ENCODE measurements around the gene RNF41. TPM values are rescaled to one million over a fixed set of nuclear protein-coding genes. Genes with fewer than 3 reads are reported as not detected.
A peak's percentile ranks its signal among the peaks of the same experiment; 100 is the strongest.
"Not testable (repeated sequence)": the region's sequence is repeated elsewhere in the genome, so short reads cannot be mapped to it uniquely, and the experiment has no call there.

Gene RNF41
- total RNA-seq, 1 donor, result 131 TPM

DNA sequence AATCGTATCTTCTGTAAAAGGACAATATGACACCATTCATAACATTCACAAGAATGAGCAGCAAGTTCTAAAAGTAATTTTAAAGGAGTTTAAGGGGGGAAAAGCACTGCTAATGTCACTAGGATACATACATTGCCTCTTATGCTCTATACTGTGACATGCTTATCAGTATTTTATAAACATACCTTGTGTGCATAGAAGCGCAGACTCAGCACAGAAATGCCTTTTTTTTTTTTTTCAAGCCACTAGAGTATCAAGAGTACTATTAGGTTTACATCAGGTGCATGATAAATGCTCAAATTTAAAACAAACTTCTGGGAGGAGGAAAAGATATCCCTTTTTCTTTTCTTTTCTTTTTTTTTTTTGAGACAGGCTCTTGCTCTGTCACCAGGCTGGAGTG, 18.9 kb downstream of the RNF41 start:
- DNase-seq (ENCODE audit: low read depth), result no peak
- no peak overlapping the region for H3K4me3 ChIP-seq (ENCODE audit: low read depth, low read length)
- no peak for TF ChIP-seq CTCF (IDR thresholded peaks at IDR 0.05; ENCODE audit: insufficient read depth, low read depth, low read length)

DNA sequence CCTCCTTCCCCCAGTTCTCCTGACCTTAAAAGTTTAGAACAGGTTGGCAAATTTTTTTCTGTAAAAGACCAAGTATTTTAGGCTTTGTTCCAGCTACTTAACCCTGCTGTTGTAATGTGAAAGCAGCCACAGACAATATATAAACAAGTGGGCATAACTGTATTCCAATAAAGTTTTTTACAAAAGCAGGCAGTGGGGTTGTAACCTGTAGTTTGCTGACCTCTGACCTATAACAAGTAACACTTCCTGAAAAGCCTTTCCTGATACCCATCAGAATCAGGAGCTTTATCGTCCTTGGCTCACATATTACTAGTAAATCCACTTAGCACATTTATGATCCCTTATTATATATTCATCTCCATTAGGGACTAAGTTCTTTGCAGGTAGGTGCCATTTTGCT, 19.4 kb downstream of the RNF41 start:
- no peak for TF ChIP-seq CTCF (IDR thresholded peaks at IDR 0.05; ENCODE audit: insufficient read depth, low read depth, low read length)

DNA sequence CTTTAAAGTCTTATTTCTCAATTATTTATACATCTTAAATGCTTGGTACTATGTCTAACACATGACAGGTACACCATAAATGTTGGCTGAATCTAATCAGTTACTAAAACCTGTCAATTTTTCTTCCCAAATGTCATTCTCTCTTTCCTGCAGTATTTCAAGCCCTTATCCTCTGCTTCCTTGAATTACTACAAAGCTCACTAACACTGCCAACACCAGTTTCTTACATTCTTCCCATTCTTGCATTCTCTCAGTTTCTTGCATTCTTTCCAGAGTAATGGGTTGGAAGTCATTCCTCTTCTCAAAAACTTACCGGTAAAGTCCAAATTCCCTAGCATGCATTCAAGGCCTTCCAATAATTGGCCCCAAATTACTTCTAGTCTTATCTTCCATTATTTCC, 22.9 kb downstream of the RNF41 start:
- DNase-seq (ENCODE audit: low read depth), result no peak
- H3K4me3 ChIP-seq (ENCODE audit: low read depth, low read length), result no peak overlapping the region
- TF ChIP-seq CTCF (IDR thresholded peaks at IDR 0.05; ENCODE audit: insufficient read depth, low read depth, low read length), result no peak

More for the DNA sequence above, 19.4 kb downstream of the RNF41 start:
- DNase-seq (ENCODE audit: low read depth), result peak; percentile 31
- H3K4me3 ChIP-seq (ENCODE audit: low read depth, low read length), result no peak overlapping the region

DNA sequence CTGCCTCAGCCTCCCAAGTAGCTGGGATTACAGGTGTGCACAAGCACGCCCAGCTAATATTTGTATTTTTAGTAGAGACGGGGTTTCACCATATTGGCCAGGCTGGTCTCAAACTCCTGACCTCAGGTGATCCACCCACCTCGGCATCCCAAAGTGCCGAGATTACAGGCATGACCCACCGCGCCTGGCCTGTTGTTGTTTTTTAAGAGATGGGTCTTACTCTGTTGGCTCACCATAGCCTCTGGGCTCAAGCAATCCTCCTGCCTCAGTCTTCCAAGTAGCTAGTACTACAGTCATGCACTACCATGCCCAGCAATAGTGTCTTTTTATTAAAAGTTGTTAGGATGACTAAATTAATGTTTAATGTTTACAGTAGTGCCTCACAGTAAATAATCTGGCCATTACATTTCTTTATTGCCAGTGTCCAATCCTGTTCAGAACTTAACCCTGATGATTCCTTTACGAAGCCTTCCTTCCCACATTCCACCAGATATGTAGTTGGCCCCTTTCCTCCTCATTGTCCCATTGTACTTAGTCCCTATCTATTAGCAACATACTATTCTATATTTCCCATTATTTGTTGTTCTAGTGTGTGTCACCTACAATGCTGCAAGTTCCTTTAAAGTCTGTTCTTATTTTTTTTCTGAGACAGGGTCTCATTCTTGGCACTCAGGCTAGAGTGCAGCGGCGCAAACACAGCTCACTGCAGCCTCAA, 23.6 kb downstream of the RNF41 start:
- DNase-seq (ENCODE audit: low read depth), result no peak
- H3K4me3 ChIP-seq (ENCODE audit: low read depth, low read length), result no peak overlapping the region
- no peak for TF ChIP-seq CTCF (IDR thresholded peaks at IDR 0.05; ENCODE audit: insufficient read depth, low read depth, low read length)

- not testable (repeated sequence) for H3K4me3 ChIP-seq (ENCODE audit: low read depth, low read length)
Measured at GRCh38 chr12:56196818-56197550, 24.7 kb downstream of the RNF41 start.

GRCh38 chr12:56193025-56193578, 28.6 kb downstream of the RNF41 start:
- TF ChIP-seq CTCF (IDR thresholded peaks at IDR 0.05; ENCODE audit: insufficient read depth, low read depth, low read length), result peak; percentile 86
- DNase-seq (ENCODE audit: low read depth), result peak; percentile 90
- H3K4me3 ChIP-seq (ENCODE audit: low read depth, low read length), result no peak overlapping the region

More at GRCh38 chr12:56196818-56197550, 24.7 kb downstream of the RNF41 start:
- DNase-seq (ENCODE audit: low read depth), result peak; percentile 98

DNA sequence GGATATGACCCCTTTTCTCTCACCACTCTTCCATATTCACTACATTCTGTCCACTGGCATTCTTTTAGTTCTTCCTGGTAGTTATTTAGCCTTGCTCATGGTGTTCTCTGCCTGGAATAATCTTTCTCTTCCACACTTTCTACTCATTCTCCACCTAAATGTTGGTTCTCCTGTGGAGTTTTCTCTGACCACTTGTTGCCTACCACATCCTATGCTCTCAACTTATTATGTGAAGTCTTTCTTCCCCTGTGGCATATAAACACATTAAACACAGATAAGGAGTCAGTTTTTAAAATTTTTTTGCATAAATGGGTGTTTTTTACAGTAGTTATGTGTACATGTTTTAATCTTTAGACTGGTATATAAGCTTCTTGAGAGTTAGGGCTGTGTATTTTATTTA, 29.1 kb downstream of the RNF41 start:
- H3K4me3 ChIP-seq (ENCODE audit: low read depth, low read length), result no peak overlapping the region
- no peak for DNase-seq (ENCODE audit: low read depth)
- TF ChIP-seq CTCF (IDR thresholded peaks at IDR 0.05; ENCODE audit: insufficient read depth, low read depth, low read length), result no peak
